Head of caudate nucleus (tissue), 42 donors: ENCODE data around the gene SIX5.
"Not testable (repeated sequence)": the region's sequence is repeated elsewhere in the genome, so short reads cannot be mapped to it uniquely, and the experiment has no call there.

Experiments used
- DNase-seq, 42 donors: peaks; one replicate each; pipeline versions ENCODE4 v3.0.0 to v3.0.0-alpha.2; 2020 to 2021; ENCODE audit warnings: mixed read lengths in 7 of 42
- intact Hi-C: fragments of 100-400 bp; cut with DNase I; formaldehyde crosslinking; loops from one replicate; pipeline ENCODE4 v1.15.0; 2022

The SIX5 gene

GRCh38 chr19:45768984-45769782 is at the start of gene SIX5:
SIX5 (minus strand) TSS chr19:45769252; CDS start chr19:45768844, 408 bp downstream.
- DNase-seq = peak; percentile 87 to 99 (median 98)
- intact Hi-C loops = loop anchor here (2.0 to 5.0 kb wide), 2 partner anchors 30 to 42 kb away; no protein-coding TSS in a partner anchor

- no peak for DNase-seq
- intact Hi-C loops = no loop called here
Measured at GRCh38 chr19:45817725-45818301, 48.8 kb upstream of the SIX5 start.

GRCh38 chr19:45817010-45817724 is 48.1 kb upstream of the SIX5 start:
- intact Hi-C loops = no loop called here
- peak; percentile 71 to 95 (median 89) for DNase-seq

GRCh38 chr19:45816236-45817009 is 47.4 kb upstream of the SIX5 start:
- DNase-seq = no peak
- intact Hi-C loops = no loop called here

GRCh38 chr19:45815481-45816216 is 46.6 kb upstream of the SIX5 start:
- intact Hi-C loops = no loop called here
- DNase-seq = peak in 1 of 42 donors; percentile 40

GRCh38 chr19:45814851-45815480 is 45.9 kb upstream of the SIX5 start, which contains the start of gene RSPH6A:
RSPH6A (minus strand) TSS chr19:45815308; CDS start chr19:45815176, 132 bp downstream.
- DNase-seq = no peak
- intact Hi-C loops = no loop called here

GRCh38 chr19:45814166-45814780 is 45.2 kb upstream of the SIX5 start:
- intact Hi-C loops = no loop called here
- peak in 3 of 42 donors; percentile 20 to 35 (median 34) for DNase-seq

- no peak for DNase-seq
- intact Hi-C loops = no loop called here
Measured at GRCh38 chr19:45812297-45812696, 43.2 kb upstream of the SIX5 start.

- intact Hi-C loops = no loop called here
- no peak for DNase-seq
Measured at GRCh38 chr19:45809643-45810159, 40.6 kb upstream of the SIX5 start.

GRCh38 chr19:45805719-45806118 is 36.7 kb upstream of the SIX5 start:
- DNase-seq = no peak
- intact Hi-C loops = no loop called here

GRCh38 chr19:45804959-45805230 is 35.8 kb upstream of the SIX5 start:
- intact Hi-C loops = no loop called here
- no peak for DNase-seq

- DNase-seq = no peak
Measured at GRCh38 chr19:45804140-45804958, 35.3 kb upstream of the SIX5 start.

GRCh38 chr19:45801603-45802175 is 32.6 kb upstream of the SIX5 start:
- intact Hi-C loops = no loop called here
- no peak for DNase-seq

More at GRCh38 chr19:45804140-45804958, 35.3 kb upstream of the SIX5 start:
- intact Hi-C loops = no loop called here

GRCh38 chr19:45800070-45800553 is 31.1 kb upstream of the SIX5 start:
- intact Hi-C loops = no loop called here
- DNase-seq = no peak

GRCh38 chr19:45799541-45799940 is 30.5 kb upstream of the SIX5 start:
- intact Hi-C loops = loop anchor here (2.0 kb wide), 1 partner anchor 31 kb away; the partner anchor contains the start of gene SIX5
- not testable (repeated sequence) for DNase-seq

GRCh38 chr19:45798995-45799517 is 30.0 kb upstream of the SIX5 start:
- intact Hi-C loops = loop anchor here (2.0 kb wide), 1 partner anchor 30 kb away; the partner anchor contains the start of gene SIX5
- peak in 38 of 42 donors; percentile 34 to 87 (median 64) for DNase-seq
